ENCODE results near the gene ROR1. TPM values are rescaled to one million over a fixed set of nuclear protein-coding genes. Genes with fewer than 3 reads are reported as not detected.

Gene ROR1
- total RNA-seq, 1 experiment from 2014 or later: 2.7 TPM

DNA sequence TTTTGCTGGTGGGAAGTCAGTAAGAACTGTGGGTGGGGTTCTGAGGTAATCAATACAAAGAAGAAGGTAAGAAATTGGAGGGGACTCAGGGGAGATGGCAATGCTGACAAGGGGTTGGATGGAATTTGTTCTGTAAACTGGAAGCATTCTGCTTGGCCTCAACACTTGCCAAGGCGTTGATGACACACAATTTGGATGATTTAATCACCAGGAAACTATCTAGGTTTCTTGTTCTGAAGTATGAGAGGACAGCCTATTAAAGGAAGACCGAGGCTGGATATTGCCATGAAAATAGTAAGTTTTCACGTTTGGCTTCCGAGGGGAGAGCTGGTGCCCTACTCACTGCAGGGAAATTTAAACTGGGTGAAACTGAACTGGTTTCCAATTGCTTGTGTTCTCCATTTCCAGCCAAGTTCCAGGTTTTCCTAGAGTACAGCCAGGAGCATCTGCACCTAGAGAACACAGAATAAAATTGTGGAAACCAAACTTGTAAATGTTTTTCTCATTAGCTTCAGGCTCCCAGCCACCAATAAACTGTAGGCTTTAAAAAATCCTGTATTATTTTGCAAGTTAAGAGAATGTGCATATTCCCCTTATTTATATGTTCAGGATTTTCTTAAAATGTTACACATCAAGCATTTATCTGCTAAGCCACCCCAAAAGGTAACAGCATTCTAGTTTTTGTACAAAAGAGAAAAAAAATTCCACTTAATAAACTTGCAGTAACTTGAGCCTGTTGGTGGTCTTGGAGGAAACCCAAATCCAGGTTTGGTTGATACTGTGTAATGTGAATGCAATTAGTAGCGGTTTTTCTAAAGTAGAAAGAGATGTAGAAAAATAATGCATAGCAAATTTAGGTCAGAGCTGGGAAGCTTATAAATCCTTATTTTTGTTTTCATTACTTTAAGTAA lies 53.8 kb downstream of the ROR1 start:
- Histone ChIP-seq H3K27ac (ENCODE audit: low read depth, low read length) (no peak overlapping the region), H2AFZ (ENCODE audit: low read depth, low read length, poor library complexity, severe bottlenecking) (no peak overlapping the region), H3K4me1 (ENCODE audit: control insufficient read depth in 1 of 2, insufficient read depth in 2 of 2, low read length in 2 of 2) (no peaks in the 10 kb centered on the region), H3K4me2 (ENCODE audit: low read length) (no peak overlapping the region), H3K79me2 (ENCODE audit: insufficient read depth, low read length) (no peaks in the 10 kb centered on the region), H3K4me3 (replicated peaks in 1 of 2; ENCODE audit: low read depth in 1 of 2, low read length in 2 of 2) (no peak overlapping the region), H4K20me1 (ENCODE audit: insufficient read depth) (no peaks in the 10 kb centered on the region), H3K9me2 (ENCODE audit: insufficient read depth) (no peaks in the 10 kb centered on the region), H3K9ac (ENCODE audit: low read length) (no peak overlapping the region), H3K36me3 (ENCODE audit: control insufficient read depth in 1 of 2, insufficient read depth in 2 of 2, low read length in 2 of 2) (no peaks in the 10 kb centered on the region), H3K9me3 (ENCODE audit: control insufficient read depth in 1 of 2, insufficient read depth in 1 of 2, low read depth in 1 of 2, low read length in 2 of 2) (no peaks in the 10 kb centered on the region), H3K27me3 (ENCODE audit: insufficient read depth, low read length) (no peaks in the 10 kb centered on the region)
- ATAC-seq: no peak
- ChIA-PET RAD21 (ENCODE audit: low non-redundant PET in 1 of 2, low total read pairs in 2 of 2, uncharacterized antibody in 2 of 2, unreplicated experiment in 2 of 2) (no interaction called here), CTCF (no interaction called here), POLR2A (no interaction called here)
- BruUV-seq (replicated peaks): no TSS peak
- no peak for TF ChIP-seq EZH2phosphoT487 (IDR thresholded peaks at IDR 0.05; ENCODE audit: borderline replicate concordance)
- TF ChIP-seq SP1 (IDR thresholded peaks at IDR 0.05; ENCODE audit: low read depth): no peak
- TF ChIP-seq FOSL1 (IDR thresholded peaks at IDR 0.05; ENCODE audit: low read depth): no peak
- TF ChIP-seq, protein P1, sequence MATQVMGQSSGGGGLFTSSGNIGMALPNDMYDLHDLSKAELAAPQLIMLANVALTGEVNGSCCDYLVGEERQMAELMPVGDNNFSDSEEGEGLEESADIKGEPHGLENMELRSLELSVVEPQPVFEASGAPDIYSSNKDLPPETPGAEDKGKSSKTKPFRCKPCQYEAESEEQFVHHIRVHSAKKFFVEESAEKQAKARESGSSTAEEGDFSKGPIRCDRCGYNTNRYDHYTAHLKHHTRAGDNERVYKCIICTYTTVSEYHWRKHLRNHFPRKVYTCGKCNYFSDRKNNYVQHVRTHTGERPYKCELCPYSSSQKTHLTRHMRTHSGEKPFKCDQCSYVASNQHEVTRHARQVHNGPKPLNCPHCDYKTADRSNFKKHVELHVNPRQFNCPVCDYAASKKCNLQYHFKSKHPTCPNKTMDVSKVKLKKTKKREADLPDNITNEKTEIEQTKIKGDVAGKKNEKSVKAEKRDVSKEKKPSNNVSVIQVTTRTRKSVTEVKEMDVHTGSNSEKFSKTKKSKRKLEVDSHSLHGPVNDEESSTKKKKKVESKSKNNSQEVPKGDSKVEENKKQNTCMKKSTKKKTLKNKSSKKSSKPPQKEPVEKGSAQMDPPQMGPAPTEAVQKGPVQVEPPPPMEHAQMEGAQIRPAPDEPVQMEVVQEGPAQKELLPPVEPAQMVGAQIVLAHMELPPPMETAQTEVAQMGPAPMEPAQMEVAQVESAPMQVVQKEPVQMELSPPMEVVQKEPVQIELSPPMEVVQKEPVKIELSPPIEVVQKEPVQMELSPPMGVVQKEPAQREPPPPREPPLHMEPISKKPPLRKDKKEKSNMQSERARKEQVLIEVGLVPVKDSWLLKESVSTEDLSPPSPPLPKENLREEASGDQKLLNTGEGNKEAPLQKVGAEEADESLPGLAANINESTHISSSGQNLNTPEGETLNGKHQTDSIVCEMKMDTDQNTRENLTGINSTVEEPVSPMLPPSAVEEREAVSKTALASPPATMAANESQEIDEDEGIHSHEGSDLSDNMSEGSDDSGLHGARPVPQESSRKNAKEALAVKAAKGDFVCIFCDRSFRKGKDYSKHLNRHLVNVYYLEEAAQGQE (IDR thresholded peaks at IDR 0.05; ENCODE audit: low read depth): no peak
- TF ChIP-seq, protein P2, sequence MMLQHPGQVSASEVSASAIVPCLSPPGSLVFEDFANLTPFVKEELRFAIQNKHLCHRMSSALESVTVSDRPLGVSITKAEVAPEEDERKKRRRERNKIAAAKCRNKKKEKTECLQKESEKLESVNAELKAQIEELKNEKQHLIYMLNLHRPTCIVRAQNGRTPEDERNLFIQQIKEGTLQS (IDR thresholded peaks at IDR 0.05): no peak
- TF ChIP-seq, protein P3, sequence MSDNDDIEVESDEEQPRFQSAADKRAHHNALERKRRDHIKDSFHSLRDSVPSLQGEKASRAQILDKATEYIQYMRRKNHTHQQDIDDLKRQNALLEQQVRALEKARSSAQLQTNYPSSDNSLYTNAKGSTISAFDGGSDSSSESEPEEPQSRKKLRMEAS (IDR thresholded peaks at IDR 0.05): no peak
- TF ChIP-seq ZFX (IDR thresholded peaks at IDR 0.05): no peak
- TF ChIP-seq, protein P4, sequence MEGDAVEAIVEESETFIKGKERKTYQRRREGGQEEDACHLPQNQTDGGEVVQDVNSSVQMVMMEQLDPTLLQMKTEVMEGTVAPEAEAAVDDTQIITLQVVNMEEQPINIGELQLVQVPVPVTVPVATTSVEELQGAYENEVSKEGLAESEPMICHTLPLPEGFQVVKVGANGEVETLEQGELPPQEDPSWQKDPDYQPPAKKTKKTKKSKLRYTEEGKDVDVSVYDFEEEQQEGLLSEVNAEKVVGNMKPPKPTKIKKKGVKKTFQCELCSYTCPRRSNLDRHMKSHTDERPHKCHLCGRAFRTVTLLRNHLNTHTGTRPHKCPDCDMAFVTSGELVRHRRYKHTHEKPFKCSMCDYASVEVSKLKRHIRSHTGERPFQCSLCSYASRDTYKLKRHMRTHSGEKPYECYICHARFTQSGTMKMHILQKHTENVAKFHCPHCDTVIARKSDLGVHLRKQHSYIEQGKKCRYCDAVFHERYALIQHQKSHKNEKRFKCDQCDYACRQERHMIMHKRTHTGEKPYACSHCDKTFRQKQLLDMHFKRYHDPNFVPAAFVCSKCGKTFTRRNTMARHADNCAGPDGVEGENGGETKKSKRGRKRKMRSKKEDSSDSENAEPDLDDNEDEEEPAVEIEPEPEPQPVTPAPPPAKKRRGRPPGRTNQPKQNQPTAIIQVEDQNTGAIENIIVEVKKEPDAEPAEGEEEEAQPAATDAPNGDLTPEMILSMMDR (IDR thresholded peaks at IDR 0.05 in 2 of 3, conservative IDR thresholded peaks at IDR 0.05 in 1 of 3; ENCODE audit: borderline replicate concordance in 1 of 3, insufficient read depth in 1 of 3, low read depth in 2 of 3, low read length in 2 of 3): no peak
- TF ChIP-seq SIN3A (IDR thresholded peaks at IDR 0.05; ENCODE audit: low read depth): no peak
- no peak for TF ChIP-seq CBX3 (IDR thresholded peaks at IDR 0.05; ENCODE audit: low read depth)
- no peak for TF ChIP-seq EGR1 (IDR thresholded peaks at IDR 0.05; ENCODE audit: low read depth)
- TF ChIP-seq TCF7L2 (IDR thresholded peaks at IDR 0.05; ENCODE audit: borderline replicate concordance, extremely low read depth, insufficient read depth, insufficient read length): no peak
- TF ChIP-seq YY1 (IDR thresholded peaks at IDR 0.05; ENCODE audit: extremely low read depth, insufficient replicate concordance, low read depth, low read length): no peak
- no peak for TF ChIP-seq CEBPB (IDR thresholded peaks at IDR 0.05; ENCODE audit: low read depth)
- TF ChIP-seq, protein P5, sequence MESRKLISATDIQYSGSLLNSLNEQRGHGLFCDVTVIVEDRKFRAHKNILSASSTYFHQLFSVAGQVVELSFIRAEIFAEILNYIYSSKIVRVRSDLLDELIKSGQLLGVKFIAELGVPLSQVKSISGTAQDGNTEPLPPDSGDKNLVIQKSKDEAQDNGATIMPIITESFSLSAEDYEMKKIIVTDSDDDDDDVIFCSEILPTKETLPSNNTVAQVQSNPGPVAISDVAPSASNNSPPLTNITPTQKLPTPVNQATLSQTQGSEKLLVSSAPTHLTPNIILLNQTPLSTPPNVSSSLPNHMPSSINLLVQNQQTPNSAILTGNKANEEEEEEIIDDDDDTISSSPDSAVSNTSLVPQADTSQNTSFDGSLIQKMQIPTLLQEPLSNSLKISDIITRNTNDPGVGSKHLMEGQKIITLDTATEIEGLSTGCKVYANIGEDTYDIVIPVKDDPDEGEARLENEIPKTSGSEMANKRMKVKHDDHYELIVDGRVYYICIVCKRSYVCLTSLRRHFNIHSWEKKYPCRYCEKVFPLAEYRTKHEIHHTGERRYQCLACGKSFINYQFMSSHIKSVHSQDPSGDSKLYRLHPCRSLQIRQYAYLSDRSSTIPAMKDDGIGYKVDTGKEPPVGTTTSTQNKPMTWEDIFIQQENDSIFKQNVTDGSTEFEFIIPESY (IDR thresholded peaks at IDR 0.05; ENCODE audit: extremely low read depth, insufficient replicate concordance, low read length): no peak
- DNase-seq (ENCODE audit: low read depth, low spot score): no peak
- intact Hi-C loops (cut with micrococcal nuclease): no loop called here

All from HCT116 (cell line).